Ectodermal cell (in vitro differentiated cells): ENCODE data around the gene ERCC6.

Experiments
- H3K27ac ChIP-seq: 2 replicates; pipeline ENCODE4 v1.7.0; 2013; ENCODE audit warnings: mild to moderate bottlenecking, low read depth, low read length; ENCODE audit not compliant: insufficient read depth, poor library complexity, severe bottlenecking
- H3K27me3 ChIP-seq: 2 replicates; pipeline ENCODE4 v1.7.0; 2013; ENCODE audit warnings: mild to moderate bottlenecking, low read length; ENCODE audit not compliant: insufficient read depth, control insufficient read depth, poor library complexity, severe bottlenecking
- H3K36me3 ChIP-seq: one replicate; pipeline ENCODE4 v1.7.0; 2013; ENCODE audit warnings: low read length; ENCODE audit not compliant: control insufficient read depth, insufficient read depth
- H3K4me1 ChIP-seq: one replicate; pipeline ENCODE4 v1.7.0; 2013; ENCODE audit warnings: low read length; ENCODE audit not compliant: control insufficient read depth, insufficient read depth
- H3K4me3 ChIP-seq: 2 replicates; pipeline ENCODE4 v1.7.0; 2013; ENCODE audit warnings: low read depth, low read length, control low read depth; ENCODE audit not compliant: insufficient read depth
- H3K9me3 ChIP-seq: 2 replicates; pipeline ENCODE4 v1.7.0; 2013; ENCODE audit warnings: mild to moderate bottlenecking, low read length, moderate library complexity; ENCODE audit not compliant: control insufficient read depth
- WGBS, 2 experiments: methylation state at CpG; one replicate each; pipeline ENCODE4 v1.1.7; 2013; ENCODE audit warnings: missing lambda C conversion rate in 2 of 2; 5-methylcytosine and 5-hydroxymethylcytosine counted together

ERCC6 gene

DNA sequence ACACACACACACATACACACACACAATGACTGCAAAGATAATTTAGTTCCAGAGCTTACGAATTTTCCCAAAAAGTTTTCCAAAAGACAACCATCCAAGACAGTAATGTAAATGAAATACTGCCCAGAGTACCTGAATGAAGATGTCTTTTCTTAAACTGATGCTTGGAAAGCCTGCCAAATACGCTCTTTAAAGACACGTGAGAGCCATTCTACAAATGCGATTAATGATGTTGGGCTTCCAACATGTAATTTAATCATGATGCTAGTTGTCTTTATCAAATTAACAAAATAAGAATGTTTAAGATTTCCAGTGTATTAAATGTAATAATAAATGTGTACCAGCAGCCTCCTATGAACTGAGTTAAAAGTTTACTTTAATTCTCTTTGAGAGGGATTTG is 11.1 kb downstream of the ERCC6 start:
- Histone ChIP-seq H3K27me3 (no peaks in the 10 kb centered on the region), H3K9me3 (no peaks in the 10 kb centered on the region), H3K27ac (no peak overlapping the region), H3K36me3 (peaks cover 20% of the 10 kb centered on the region), H3K4me1 (no peaks in the 10 kb centered on the region), H3K4me3 (no peak overlapping the region)
- 92 to 98% methylated on average over 4 of the region's 4 CpGs for WGBS, 2 experiments

DNA sequence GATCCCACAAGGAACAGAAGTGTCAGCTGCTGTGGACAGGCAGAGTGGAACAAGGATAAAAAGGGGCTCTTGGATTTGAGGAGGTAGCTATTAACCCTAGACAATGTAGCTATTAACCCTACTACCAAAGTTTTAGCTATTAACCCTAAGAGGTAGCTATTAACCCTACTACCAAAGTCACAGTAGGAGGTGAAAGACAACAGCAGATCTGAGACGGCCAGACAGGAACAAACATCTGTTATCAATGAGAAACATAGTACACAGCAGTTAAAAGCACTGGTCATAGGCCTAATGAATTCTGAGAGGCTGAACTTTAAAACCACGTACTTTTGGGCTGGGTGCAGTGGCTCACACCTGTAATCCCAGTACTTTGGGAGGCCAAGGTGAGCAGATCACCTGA is 11.9 kb downstream of the ERCC6 start:
- no peaks in the 10 kb centered on the region for H3K27me3 ChIP-seq
- H3K4me3 ChIP-seq, result no peak overlapping the region
- H3K4me1 ChIP-seq, result no peaks in the 10 kb centered on the region
- WGBS, 2 experiments, result 90 to 96% methylated on average over 2 of the region's 2 CpGs
- peaks cover 17% of the 10 kb centered on the region for H3K36me3 ChIP-seq
- no peak overlapping the region for H3K27ac ChIP-seq
- no peaks in the 10 kb centered on the region for H3K9me3 ChIP-seq

DNA sequence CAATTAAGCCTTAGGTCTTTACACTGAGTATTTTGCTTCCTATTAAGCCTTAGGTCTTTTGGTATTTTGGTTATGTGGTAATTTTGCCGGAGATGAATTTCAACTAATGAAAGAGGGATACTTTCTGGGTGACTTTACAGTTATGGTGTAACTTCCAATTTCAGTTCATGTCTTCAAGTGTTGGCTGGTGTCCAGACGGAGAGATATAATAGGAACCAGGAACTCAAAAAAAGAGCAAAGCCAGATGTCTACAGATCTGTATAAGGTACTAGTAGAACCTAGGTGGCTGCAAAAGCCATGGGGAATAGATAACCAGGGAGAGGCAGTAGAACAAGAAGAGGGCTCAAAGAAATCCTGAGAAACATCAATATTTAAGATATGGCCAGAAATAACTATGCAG is 12.3 kb downstream of the ERCC6 start:
- WGBS, 2 experiments, result 89 to 97% methylated on average over 2 of the region's 2 CpGs
- Histone ChIP-seq H3K27ac (no peak overlapping the region), H3K4me3 (no peak overlapping the region), H3K9me3 (no peaks in the 10 kb centered on the region), H3K27me3 (no peaks in the 10 kb centered on the region), H3K4me1 (no peaks in the 10 kb centered on the region), H3K36me3 (peaks cover 14% of the 10 kb centered on the region)

GRCh38 chr10:49524496-49524895 is 14.4 kb downstream of the ERCC6 start:
- no peaks in the 10 kb centered on the region for H3K9me3 ChIP-seq
- H3K27me3 ChIP-seq, result no peaks in the 10 kb centered on the region
- no peak overlapping the region for H3K27ac ChIP-seq
- no peak overlapping the region for H3K4me3 ChIP-seq
- H3K4me1 ChIP-seq, result no peaks in the 10 kb centered on the region
- 97 to 99% methylated on average over 7 of the region's 7 CpGs for WGBS, 2 experiments
- H3K36me3 ChIP-seq, result peaks cover 14% of the 10 kb centered on the region

DNA sequence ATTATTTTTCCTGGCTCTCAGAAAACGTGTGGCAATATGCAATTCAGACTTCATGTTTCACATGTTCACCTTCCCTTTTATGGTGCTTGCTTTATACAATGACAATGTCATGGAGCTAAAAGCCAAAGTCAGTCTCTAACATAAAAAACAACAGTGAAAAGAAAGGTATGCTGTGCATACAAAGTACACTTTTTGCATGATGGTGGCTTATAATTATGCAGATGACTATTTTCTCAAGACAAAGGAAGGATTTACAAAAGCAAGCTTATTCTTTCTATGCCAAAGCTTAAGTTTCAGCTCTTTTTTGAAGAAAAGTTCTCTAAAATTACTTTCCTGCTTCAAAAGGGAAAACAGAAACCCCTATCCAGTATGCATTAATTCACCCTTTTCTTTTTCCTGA is 15.6 kb downstream of the ERCC6 start:
- Histone ChIP-seq H3K27ac (no peak overlapping the region), H3K9me3 (no peaks in the 10 kb centered on the region), H3K36me3 (peaks cover 10% of the 10 kb centered on the region), H3K4me3 (no peak overlapping the region), H3K4me1 (no peaks in the 10 kb centered on the region), H3K27me3 (no peaks in the 10 kb centered on the region)
- WGBS, 2 experiments, result 79 to 83% methylated on average over 1 of the region's 1 CpG

DNA sequence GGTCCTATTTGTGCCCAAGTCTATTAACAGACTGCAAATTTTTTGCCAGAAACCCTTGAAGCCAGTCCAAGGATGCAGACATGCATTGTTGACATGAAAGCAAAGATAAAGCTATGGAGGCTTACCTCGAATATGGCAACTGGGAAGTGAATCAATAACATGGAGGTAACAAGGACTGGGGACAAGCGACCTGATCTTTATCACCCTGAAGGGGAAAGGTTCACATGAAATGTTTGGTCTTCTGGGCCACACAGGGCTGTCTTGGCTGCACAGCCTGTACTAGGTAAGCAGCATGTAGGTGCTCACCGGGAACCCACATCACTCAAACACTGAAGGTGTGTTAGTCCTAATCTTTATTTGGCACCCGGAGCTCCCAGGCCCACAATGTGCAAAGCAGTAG is 17.9 kb downstream of the ERCC6 start:
- no peak overlapping the region for H3K4me3 ChIP-seq
- no peak overlapping the region for H3K27ac ChIP-seq
- WGBS, 2 experiments, result 93% methylated on average over 4 of the region's 4 CpGs
- no peaks in the 10 kb centered on the region for H3K4me1 ChIP-seq
- peaks cover 10% of the 10 kb centered on the region for H3K36me3 ChIP-seq
- no peaks in the 10 kb centered on the region for H3K9me3 ChIP-seq
- no peaks in the 10 kb centered on the region for H3K27me3 ChIP-seq

GRCh38 chr10:49520122-49520775 is 18.7 kb downstream of the ERCC6 start:
- H3K27me3 ChIP-seq, result no peaks in the 10 kb centered on the region
- H3K4me3 ChIP-seq, result no peak overlapping the region
- 90 to 93% methylated on average over 8 of the region's 8 CpGs for WGBS, 2 experiments
- H3K9me3 ChIP-seq, result no peaks in the 10 kb centered on the region
- no peak overlapping the region for H3K27ac ChIP-seq
- H3K4me1 ChIP-seq, result no peaks in the 10 kb centered on the region
- H3K36me3 ChIP-seq, result peaks cover 10% of the 10 kb centered on the region

DNA sequence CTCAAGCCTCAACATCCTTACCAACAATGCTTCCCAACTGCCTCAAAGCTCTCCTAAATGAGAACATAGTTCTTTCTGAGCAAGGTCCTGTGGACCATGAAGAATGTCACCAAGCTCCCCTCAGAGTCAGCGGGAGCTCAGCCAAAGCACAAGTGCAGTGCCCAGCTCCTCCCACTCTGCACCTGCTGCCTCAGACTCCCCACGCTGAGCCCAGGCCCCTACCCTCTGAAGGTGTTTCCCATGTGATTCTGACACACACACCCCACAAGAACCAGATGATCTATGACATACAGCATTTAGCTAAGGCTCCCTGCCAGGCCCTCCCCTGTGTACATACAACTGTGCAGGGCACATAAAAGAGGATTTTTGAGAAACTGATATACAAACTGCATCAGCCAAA is 19.2 kb downstream of the ERCC6 start:
- 85 to 92% methylated on average over 2 of the region's 2 CpGs for WGBS, 2 experiments
- Histone ChIP-seq H3K9me3 (no peaks in the 10 kb centered on the region), H3K4me3 (no peak overlapping the region), H3K27ac (no peak overlapping the region), H3K27me3 (no peaks in the 10 kb centered on the region), H3K4me1 (no peaks in the 10 kb centered on the region), H3K36me3 (peaks cover 10% of the 10 kb centered on the region)

- Histone ChIP-seq H3K27ac (no peak overlapping the region), H3K4me1 (no peaks in the 10 kb centered on the region), H3K4me3 (no peak overlapping the region), H3K9me3 (no peaks in the 10 kb centered on the region), H3K36me3 (peaks cover 4% of the 10 kb centered on the region), H3K27me3 (no peaks in the 10 kb centered on the region)
- WGBS, 2 experiments, result 74 to 83% methylated on average over 2 to 3 of the region's 3 CpGs
Measured at GRCh38 chr10:49518982-49519578, 19.8 kb downstream of the ERCC6 start.

DNA sequence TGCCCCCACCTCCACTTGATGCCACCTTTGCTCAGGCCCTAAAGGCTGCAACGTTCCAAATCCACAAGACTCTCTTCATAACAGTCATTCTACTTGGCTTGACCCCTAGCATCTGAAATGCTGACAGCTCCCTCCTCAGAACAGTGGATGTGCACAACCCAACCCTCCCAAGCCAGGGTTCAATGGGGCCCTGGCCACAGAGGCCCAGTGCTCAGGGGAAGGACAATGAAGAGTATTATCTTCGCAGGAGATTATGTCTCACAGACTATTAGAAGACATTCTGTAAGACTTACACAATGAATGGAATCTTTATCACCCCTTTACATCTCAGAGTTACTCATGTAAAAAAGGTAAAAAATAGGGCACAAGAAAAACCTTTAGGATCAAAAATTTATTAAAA is 20.4 kb downstream of the ERCC6 start:
- WGBS, 2 experiments, result 91 to 94% methylated on average over 2 of the region's 2 CpGs
- no peak overlapping the region for H3K27ac ChIP-seq
- H3K4me3 ChIP-seq, result no peak overlapping the region
- no peaks in the 10 kb centered on the region for H3K4me1 ChIP-seq
- H3K9me3 ChIP-seq, result no peaks in the 10 kb centered on the region
- H3K27me3 ChIP-seq, result no peaks in the 10 kb centered on the region
- no peaks in the 10 kb centered on the region for H3K36me3 ChIP-seq
